Hepatocyte (in vitro differentiated cells): Measurements from ENCODE around the gene USH1C. TPM values are rescaled to one million over a fixed set of nuclear protein-coding genes. Genes with fewer than 3 reads are reported as not detected.

Experiments used
- DNase-seq: peaks from one replicate; pipeline ENCODE4 v3.0.0-alpha.2; 2016; ENCODE audit warnings: low spot score
- H2AFZ ChIP-seq: fragments of 200-600 bp; sonication (generic); 2 replicates; pipeline ENCODE4 v1.6.0; 2016; ENCODE audit warnings: antibody characterized with exemption, mild to moderate bottlenecking
- H3K27ac ChIP-seq: fragments of 200-600 bp; sonication (generic); 2 replicates; pipeline ENCODE4 v1.5.1; 2016; ENCODE audit warnings: mild to moderate bottlenecking
- H3K27me3 ChIP-seq: fragments of 200-600 bp; sonication (generic); 2 replicates; pipeline ENCODE4 v1.6.1; 2016
- H3K36me3 ChIP-seq: fragments of 200-600 bp; sonication (generic); replicated peaks from 2 replicates; pipeline ENCODE4 v1.5.1; 2016; ENCODE audit warnings: low read depth; ENCODE audit not compliant: insufficient read depth
- H3K4me1 ChIP-seq: fragments of 200-600 bp; sonication (generic); 2 replicates; pipeline ENCODE4 v1.5.1; 2016; ENCODE audit warnings: mild to moderate bottlenecking, moderate library complexity; ENCODE audit not compliant: insufficient read depth
- H3K4me2 ChIP-seq: fragments of 200-600 bp; sonication (generic); 2 replicates; pipeline ENCODE4 v1.6.0; 2016
- H3K4me3 ChIP-seq: fragments of 200-600 bp; sonication (generic); 2 replicates; pipeline ENCODE4 v1.5.1; 2016; ENCODE audit warnings: mild to moderate bottlenecking
- H3K79me2 ChIP-seq: fragments of 200-600 bp; sonication (generic); 2 replicates; pipeline ENCODE4 v1.6.0; 2017; ENCODE audit warnings: mild to moderate bottlenecking
- H3K9me2 ChIP-seq: fragments of 200-600 bp; sonication (generic); replicated peaks from 2 replicates; pipeline ENCODE4 v1.6.0; 2017; ENCODE audit warnings: mild to moderate bottlenecking; ENCODE audit not compliant: insufficient read depth
- H3K9me3 ChIP-seq: fragments of 200-600 bp; sonication (generic); 2 replicates; pipeline ENCODE4 v1.5.1; 2016; ENCODE audit warnings: low read depth, mild to moderate bottlenecking
- H4K20me1 ChIP-seq: fragments of 200-600 bp; sonication (generic); 2 replicates; pipeline ENCODE4 v1.6.0; 2016; ENCODE audit warnings: mild to moderate bottlenecking; ENCODE audit not compliant: insufficient read depth, poor library complexity, severe bottlenecking
- CTCF ChIP-seq: fragments of 200-600 bp; sonication (generic); IDR thresholded peaks from 2 replicates; pipeline ENCODE4 v1.5.1; 2016; ENCODE audit warnings: antibody characterized with exemption, mild to moderate bottlenecking; ENCODE audit not compliant: poor library complexity
- EZH2 ChIP-seq: fragments of 200-600 bp; sonication (generic); IDR thresholded peaks from 2 replicates; pipeline ENCODE4 v1.6.1; 2016; ENCODE audit warnings: antibody characterized with exemption, mild to moderate bottlenecking, borderline replicate concordance
- EZH2phosphoT487 ChIP-seq: fragments of 200-600 bp; sonication (generic); IDR thresholded peaks from one replicate; pipeline ENCODE4 v1.6.1; 2018; ENCODE audit warnings: antibody characterized with exemption, mild to moderate bottlenecking, low read depth, moderate library complexity; ENCODE audit not compliant: unreplicated experiment, severe bottlenecking
- WGBS: methylation state at CpG from one replicate; pipeline ENCODE4 v1.1.6; 2016; ENCODE audit warnings: low lambda C conversion rate; ENCODE audit errors: missing lambda C conversion rate; 5-methylcytosine and 5-hydroxymethylcytosine counted together
- polyA plus RNA-seq: library from polyadenylated mRNA; unstranded; fragments of >200 nt; fragmentation: Nextera tagmentation; extraction: Ambion mirVana; gene quantifications from 2 replicates; pipeline ENCODE4 v1.2.1, GENCODE V29; 2016
- total RNA-seq: library from RNA; depleted of rRNA; stranded (reverse); fragments of >200 nt; gene quantifications from 2 replicates; pipeline ENCODE4 v1.2.3, GENCODE V29; 2014

The USH1C gene
- total and polyA plus RNA-seq, 2 experiments from 2014 or later = 54.3 to 60.6 TPM

GRCh38 chr11:17477084-17477333, 67.2 kb downstream of the USH1C start:
- no peaks in the 10 kb centered on the region for H4K20me1 ChIP-seq
- 14% methylated on average over 4 of the region's 9 CpGs for WGBS
- H3K4me1 ChIP-seq = no peaks in the 10 kb centered on the region
- H2AFZ ChIP-seq = no peak overlapping the region
- DNase-seq = no peak
- H3K27me3 ChIP-seq = peaks cover 73% of the 10 kb centered on the region
- no peaks in the 10 kb centered on the region for H3K36me3 ChIP-seq
- H3K4me3 ChIP-seq = no peak overlapping the region
- H3K27ac ChIP-seq = no peak overlapping the region
- no peak for TF ChIP-seq CTCF
- no peak for TF ChIP-seq EZH2
- no peak for TF ChIP-seq EZH2phosphoT487
- H3K9me2 ChIP-seq = no peaks in the 10 kb centered on the region
- H3K9me3 ChIP-seq = no peaks in the 10 kb centered on the region
- H3K4me2 ChIP-seq = peak overlapping the region; percentile 90
- no peaks in the 10 kb centered on the region for H3K79me2 ChIP-seq

DNA sequence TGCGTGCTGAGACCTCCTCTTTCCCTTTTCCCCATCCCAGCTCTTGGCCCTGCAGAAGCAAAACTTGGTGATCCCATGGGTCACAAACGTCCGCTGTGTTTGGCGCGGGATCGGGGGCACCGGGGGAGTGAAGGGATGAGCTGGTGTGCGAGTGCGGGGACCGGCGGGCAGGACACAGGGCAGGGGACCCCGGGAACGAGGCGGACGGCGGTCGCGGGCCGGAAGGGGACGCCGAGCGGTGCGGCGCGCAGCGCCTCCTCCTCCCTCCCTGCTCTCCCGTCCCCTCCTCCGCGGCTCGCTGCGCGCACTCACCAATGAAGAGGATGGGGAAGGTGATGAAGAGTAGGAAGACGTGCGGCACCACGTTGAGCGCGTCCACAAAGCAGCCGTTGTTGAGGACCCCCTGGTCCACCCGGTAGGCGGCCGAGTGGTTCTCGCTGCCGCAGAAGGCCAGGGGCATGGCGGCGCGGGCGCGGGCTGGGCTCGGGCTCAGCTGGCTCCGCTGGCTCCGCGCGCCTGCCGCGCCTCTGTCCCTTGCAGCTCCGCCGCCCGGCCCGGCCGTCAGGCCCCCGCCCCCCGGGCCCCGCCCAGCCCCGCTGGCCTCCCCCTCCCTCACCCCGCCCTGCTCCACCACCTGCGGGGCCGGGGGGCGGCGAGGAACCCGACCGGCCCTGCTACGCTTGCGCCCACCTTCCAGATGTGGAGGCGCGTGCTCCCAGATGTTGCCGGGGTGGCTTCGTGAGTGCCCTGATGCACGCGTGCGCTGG, 67.7 kb downstream of the USH1C start, which contains the start of gene ABCC8:
Gene ABCC8, minus strand, starts transcription at position 529 of the 767 bp plus-strand sequence. Its CDS starts 69 bp downstream, at position 460.
- no peak for TF ChIP-seq EZH2phosphoT487
- no peak for TF ChIP-seq EZH2
- no peak for TF ChIP-seq CTCF
- DNase-seq = peak; percentile 30
- Histone ChIP-seq H3K4me3 (no peak within 1 kb of the TSS), H2AFZ (peak within 1 kb of the TSS; percentile 35), H4K20me1 (no peaks in the 10 kb centered on the region), H3K9me3 (no peaks in the 10 kb centered on the region), H3K4me1 (no peaks in the 10 kb centered on the region), H3K9me2 (no peaks in the 10 kb centered on the region), H3K27ac (no peak within 1 kb of the TSS), H3K36me3 (no peaks in the 10 kb centered on the region), H3K79me2 (no peaks in the 10 kb centered on the region), H3K27me3 (peaks cover 78% of the 10 kb centered on the region), H3K4me2 (peak within 1 kb of the TSS; percentile 90)
- WGBS = 2% methylated on average over 43 of the region's 80 CpGs

- Histone ChIP-seq H3K79me2 (no peaks in the 10 kb centered on the region), H3K4me3 (no peak overlapping the region), H3K9me2 (no peaks in the 10 kb centered on the region), H3K36me3 (no peaks in the 10 kb centered on the region), H2AFZ (no peak overlapping the region), H3K27ac (no peak overlapping the region), H3K27me3 (peaks cover 81% of the 10 kb centered on the region), H4K20me1 (no peaks in the 10 kb centered on the region), H3K4me2 (peak overlapping the region; percentile 90), H3K4me1 (no peaks in the 10 kb centered on the region), H3K9me3 (no peaks in the 10 kb centered on the region)
- no peak for TF ChIP-seq CTCF
- peak; percentile 63 for TF ChIP-seq EZH2
- no peak for TF ChIP-seq EZH2phosphoT487
- WGBS = 3% methylated on average over 26 of the region's 31 CpGs
- DNase-seq = no peak
Observed at GRCh38 chr11:17475666-17476316, 68.4 kb downstream of the USH1C start.
